MCF 10A (cell line): ENCODE data around the gene WDR82. TPM values are rescaled to one million over a fixed set of nuclear protein-coding genes. Genes with fewer than 3 reads are reported as not detected.

Experiments used
- BruUV-seq: library from RNA; stranded (reverse); fragments of 400-500 nt; replicated peaks from 2 replicates; lab custom pipeline; 2021; lab: Mats Ljungman, UMichigan
- CTCF ChIA-PET: fragments of 300-600 bp; sonication (Branson Sonifier 250); formaldehyde crosslinking; extraction: SDS; loops from one replicate; lab custom pipeline; 2021; ENCODE audit warnings: antibody characterized with exemption, inconsistent platforms; lab: Yijun Ruan, JAX
- POLR2A ChIA-PET: fragments of 300-600, 350-650 bp; sonication (Branson Sonifier 250); formaldehyde crosslinking; extraction: SDS; loops from one replicate; lab custom pipeline; 2020; ENCODE audit warnings: antibody characterized with exemption, inconsistent platforms; lab: Yijun Ruan, JAX
- DNase-seq: peaks from one replicate; pipeline ENCODE4 v3.0.0-alpha.2; 2018; ENCODE audit not compliant: unreplicated experiment
- H3K27ac Mint-ChIP-seq: one replicate; pipeline ENCODE4 v1.8.0; 2022; ENCODE audit warnings: mild to moderate bottlenecking, low read depth, mixed read lengths; ENCODE audit not compliant: unreplicated experiment
- H3K27me3 Mint-ChIP-seq: one replicate; pipeline ENCODE4 v1.8.0; 2022; ENCODE audit warnings: mixed read lengths; ENCODE audit not compliant: insufficient read depth, unreplicated experiment
- H3K36me3 Mint-ChIP-seq: one replicate; pipeline ENCODE4 v1.8.0; 2022; ENCODE audit warnings: mild to moderate bottlenecking, moderate library complexity, mixed read lengths; ENCODE audit not compliant: insufficient read depth, unreplicated experiment
- H3K4me1 Mint-ChIP-seq: one replicate; pipeline ENCODE4 v1.8.0; 2022; ENCODE audit warnings: mixed read lengths; ENCODE audit not compliant: insufficient read depth, unreplicated experiment
- H3K4me3 Mint-ChIP-seq: one replicate; pipeline ENCODE4 v1.8.0; 2022; ENCODE audit warnings: mild to moderate bottlenecking, moderate library complexity, mixed read lengths; ENCODE audit not compliant: unreplicated experiment
- H3K9me3 Mint-ChIP-seq: one replicate; pipeline ENCODE4 v1.8.0; 2022; ENCODE audit warnings: mixed read lengths; ENCODE audit not compliant: unreplicated experiment
- CTCF ChIP-seq: fragments of 200-600 bp; IDR thresholded peaks from one replicate; pipeline ENCODE4 v1.8.0; 2022; ENCODE audit warnings: antibody characterized with exemption, mild to moderate bottlenecking; ENCODE audit not compliant: unreplicated experiment
- intact Hi-C: fragments of 100-400 bp; cut with micrococcal nuclease; formaldehyde crosslinking; loops from 2 replicates; pipeline ENCODE4 v1.14.1; 2022
- total RNA-seq: library from RNA; stranded (reverse); gene quantifications from 2 replicates; pipeline ENCODE4 v1.2.3, GENCODE V29; 2022

Gene WDR82
- total RNA-seq, 1 experiment from 2014 or later: 62.5 TPM

DNA sequence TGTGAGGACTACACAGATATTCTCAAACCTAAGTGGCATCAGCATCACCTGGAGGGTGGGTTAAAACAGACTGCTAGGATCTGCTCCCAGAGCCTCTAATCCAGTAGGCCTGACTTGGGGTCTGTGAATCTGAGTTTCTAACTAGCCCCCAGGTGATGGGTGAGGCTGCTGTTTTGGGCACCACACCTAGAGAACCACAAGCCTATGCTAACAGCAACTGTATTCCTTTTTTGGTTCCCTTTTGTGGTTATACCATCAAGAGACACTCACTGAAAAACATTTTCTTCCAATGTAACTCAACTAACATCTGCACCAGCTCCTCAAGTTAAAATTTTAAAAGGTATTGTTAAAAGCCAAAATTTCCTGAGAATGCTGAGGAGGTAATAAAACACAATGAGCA is 16.0 kb downstream of the WDR82 start:
- no peaks in the 10 kb centered on the region for H3K27me3 Mint-ChIP-seq
- no TSS peak for BruUV-seq
- H3K4me1 Mint-ChIP-seq: peaks cover 16% of the 10 kb centered on the region
- H3K9me3 Mint-ChIP-seq: no peaks in the 10 kb centered on the region
- no peak for TF ChIP-seq CTCF
- H3K27ac Mint-ChIP-seq: no peak overlapping the region
- ChIA-PET CTCF (interaction anchor here (1.3 kb wide), 1 partner anchor 12 kb away, joined by 3 read pairs; no protein-coding TSS in a partner anchor), POLR2A (interaction anchor here (1.3 to 1.6 kb wide), 2 partner anchors 11 to 25 kb away, joined by 3 to 10 read pairs; partner anchors contain the start of gene GLYCTK)
- H3K36me3 Mint-ChIP-seq: peaks cover 100% of the 10 kb centered on the region
- no peak for DNase-seq
- intact Hi-C loops: no loop called here
- H3K4me3 Mint-ChIP-seq: no peak overlapping the region

DNA sequence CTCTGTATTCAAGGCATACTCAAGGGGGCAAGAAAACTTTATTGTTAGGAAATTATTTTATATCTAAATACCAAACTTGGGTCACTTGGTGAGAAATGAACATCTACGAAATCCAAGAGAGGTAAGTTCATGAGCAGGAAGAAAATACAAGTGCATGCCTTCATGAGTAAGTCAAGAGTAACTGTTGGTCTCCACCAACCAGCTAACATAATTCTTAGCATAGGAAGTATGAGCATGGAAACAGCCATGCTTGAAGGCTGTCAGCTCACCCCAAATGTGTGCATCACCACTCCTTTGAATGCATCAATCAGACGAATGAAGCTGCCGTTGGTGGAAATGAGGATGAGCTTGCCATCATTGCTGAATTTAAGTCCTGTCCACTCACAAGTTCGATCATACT is 19.0 kb downstream of the WDR82 start:
- DNase-seq: no peak
- intact Hi-C loops: no loop called here
- BruUV-seq: no TSS peak
- ChIA-PET POLR2A (interaction anchor here (1.2 kb wide), 1 partner anchor 19 kb away, joined by 7 read pairs; the partner anchor contains the start of gene WDR82), CTCF (interaction anchor here (0.6 to 1.6 kb wide), 4 partner anchors 19 to 80 kb away, joined by 3 to 7 read pairs (median 4); no protein-coding TSS in a partner anchor)
- Mint-ChIP-seq H3K4me3 (no peak overlapping the region), H3K4me1 (peaks cover 14% of the 10 kb centered on the region), H3K27ac (no peak overlapping the region), H3K27me3 (no peaks in the 10 kb centered on the region), H3K36me3 (peaks cover 98% of the 10 kb centered on the region), H3K9me3 (no peaks in the 10 kb centered on the region)
- TF ChIP-seq CTCF: no peak

- Mint-ChIP-seq H3K4me3 (no peak overlapping the region), H3K27me3 (no peaks in the 10 kb centered on the region), H3K9me3 (no peaks in the 10 kb centered on the region), H3K36me3 (peaks cover 97% of the 10 kb centered on the region), H3K4me1 (peaks cover 10% of the 10 kb centered on the region), H3K27ac (no peak overlapping the region)
- POLR2A ChIA-PET: no interaction called here
- DNase-seq: no peak
- CTCF ChIA-PET: interaction anchor here (0.5 to 1.2 kb wide), 3 partner anchors 39 to 114 kb away, joined by 3 to 4 read pairs (median 4); no protein-coding TSS in a partner anchor
- intact Hi-C loops: no loop called here
- no TSS peak for BruUV-seq
- no peak for TF ChIP-seq CTCF
Measured at GRCh38 chr3:52259035-52259434, 19.4 kb downstream of the WDR82 start.

DNA sequence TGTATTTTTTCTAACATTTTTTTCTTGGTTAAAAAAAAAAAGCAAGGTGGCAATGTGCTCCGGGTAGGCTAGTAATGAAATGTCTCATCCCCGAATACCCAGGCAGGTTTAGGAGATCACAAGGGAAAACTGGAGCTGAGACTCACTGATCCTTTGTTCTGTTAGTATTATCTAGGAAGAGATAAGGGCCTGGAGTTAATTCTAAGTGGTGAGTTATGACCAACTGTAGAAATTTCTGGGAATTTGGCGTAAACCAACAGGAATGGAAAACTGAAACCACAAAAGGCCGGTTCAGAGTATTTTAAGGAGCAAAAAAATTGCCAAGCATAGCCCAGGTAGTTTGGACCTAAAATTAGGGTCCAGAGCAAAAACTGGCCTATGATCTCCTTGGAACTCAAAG is 20.5 kb downstream of the WDR82 start:
- intact Hi-C loops: no loop called here
- peaks cover 94% of the 10 kb centered on the region for H3K36me3 Mint-ChIP-seq
- no peaks in the 10 kb centered on the region for H3K27me3 Mint-ChIP-seq
- POLR2A ChIA-PET: no interaction called here
- no TSS peak for BruUV-seq
- H3K9me3 Mint-ChIP-seq: no peaks in the 10 kb centered on the region
- H3K4me3 Mint-ChIP-seq: no peak overlapping the region
- peaks cover under 1% of the 10 kb centered on the region for H3K4me1 Mint-ChIP-seq
- CTCF ChIA-PET: interaction anchor here (0.5 to 1.2 kb wide), 4 partner anchors 37 to 136 kb away, joined by 3 to 4 read pairs (median 3); no protein-coding TSS in a partner anchor
- no peak for TF ChIP-seq CTCF
- DNase-seq: no peak
- no peak overlapping the region for H3K27ac Mint-ChIP-seq
